ENCODE measurements around the gene VSIR. TPM values are rescaled to one million over a fixed set of nuclear protein-coding genes. Genes with fewer than 3 reads are reported as not detected.

Gene VSIR
- total and polyA plus RNA-seq, 9 of the 15 experiments (the other 6 are each of a cell fraction or from before 2014, with no cell fraction given) = 0.14 to 20.5 (median 9.3) TPM

GRCh38 chr10:71790749-71791440, 17.6 kb upstream of the VSIR start (continued):
- TF ChIP-seq RNF219 (CRISPR knock-in tag; IDR thresholded peaks at IDR 0.05) (no peak), E2F1 (CRISPR knock-in tag; IDR thresholded peaks at IDR 0.05) (no peak)

GRCh38 chr10:71789871-71790270, 16.6 kb upstream of the VSIR start:
- Histone ChIP-seq H3K4me2 (ENCODE audit: insufficient read depth, low read length) (no peak overlapping the region), H3K79me2 (ENCODE audit: control insufficient read depth, insufficient read depth, low read length) (no peaks in the 10 kb centered on the region), H2AFZ (ENCODE audit: low read depth, low read length) (no peak overlapping the region), H3K36me3 (ENCODE audit: control insufficient read depth, insufficient read depth, low read length) (no peaks in the 10 kb centered on the region), H3K9me3 (replicated peaks; ENCODE audit: control insufficient read depth, insufficient read depth, low read depth, low read length) (no peaks in the 10 kb centered on the region), H3K4me1 (replicated peaks in 1 of 2; ENCODE audit: control insufficient read depth in 2 of 2, insufficient read depth in 2 of 2, low read length in 2 of 2) (peaks cover 0 to 10% of the 10 kb centered on the region in 2 experiments; a peak in 1 of 5 replicates), H3K27ac (ENCODE audit: extremely low read depth, low read depth, low read length) (no peak overlapping the region), H3K27me3 (ENCODE audit: control insufficient read depth in 2 of 2, insufficient read depth in 2 of 2, low read length in 2 of 2) (peaks cover 41 to 52% of the 10 kb centered on the region in 2 experiments), H3K4me3 (no peak overlapping the region), H4K20me1 (replicated peaks; ENCODE audit: control insufficient read depth, insufficient read depth, low read length) (no peaks in the 10 kb centered on the region; the same call in 1 of the 2 replicates), H3K9ac (ENCODE audit: insufficient read depth in 1 of 2, low read depth in 2 of 2, low read length in 2 of 2) (no peak overlapping the region), H3K9me1 (ENCODE audit: control insufficient read depth, insufficient read depth, low read length) (no peaks in the 10 kb centered on the region)
- TF ChIP-seq ELK1 (CRISPR knock-in tag; IDR thresholded peaks at IDR 0.05) = no peak
- TF ChIP-seq RBFOX2 (IDR thresholded peaks at IDR 0.05; ENCODE audit: low read depth, low read length) = no peak
- no peak for TF ChIP-seq SREBF2 (CRISPR knock-in tag; IDR thresholded peaks at IDR 0.05)
- BruUV-seq (replicated peaks) = no TSS peak
- WGBS (ENCODE audit: insufficient coverage, low coverage, missing lambda C conversion rate) = 1% methylated on average over 6 of the region's 10 CpGs
- intact Hi-C loops (cut with micrococcal nuclease) = no loop called here
- no peak for DNase-seq (ENCODE audit: extremely low read depth in 1 of 4, low spot score in 3 of 4)
- ChIA-PET POLR2A (no interaction called here), CTCF (ENCODE audit: low intra/inter-chr PET ratio) (no interaction called here)
- no peak for ATAC-seq
- FAIRE-seq = no peak
- in situ Hi-C loops (cut with MboI) = no loop called here
